IgD-negative memory B cell (primary cell): ENCODE results near the gene COX6B2. TPM values are rescaled to one million over a fixed set of nuclear protein-coding genes. Genes with fewer than 3 reads are reported as not detected.
"Not testable (repeated sequence)": the region's sequence is repeated elsewhere in the genome, so short reads cannot be mapped to it uniquely, and the experiment has no call there.

Source experiments
- H3K27ac Mint-ChIP-seq, 3 donors: one replicate each; pipeline ENCODE4 v1.8.0; 2020 to 2022; ENCODE audit warnings: mild to moderate bottlenecking in 3 of 3, mixed read lengths in 3 of 3, moderate library complexity in 1 of 3
- H3K27me3 Mint-ChIP-seq: one replicate; pipeline ENCODE4 v1.8.0; 2021; ENCODE audit warnings: mixed read lengths
- H3K36me3 Mint-ChIP-seq: one replicate; pipeline ENCODE4 v1.8.0; 2020; ENCODE audit warnings: mild to moderate bottlenecking, mixed read lengths
- H3K4me1 Mint-ChIP-seq, 3 donors: one replicate each; pipeline ENCODE4 v1.8.0; 2020 to 2022; ENCODE audit warnings: mixed read lengths in 3 of 3, mild to moderate bottlenecking in 1 of 3
- H3K4me3 Mint-ChIP-seq, 4 donors: one replicate each; pipeline ENCODE4 v1.8.0; 2020 to 2022; ENCODE audit warnings: mild to moderate bottlenecking in 4 of 4, mixed read lengths in 4 of 4, moderate library complexity in 3 of 4
- H3K9me3 Mint-ChIP-seq, 3 donors: one replicate each; pipeline ENCODE4 v1.8.0; 2020 to 2021; ENCODE audit warnings: mixed read lengths in 3 of 3, mild to moderate bottlenecking in 1 of 3
- polyA plus RNA-seq: library from polyadenylated mRNA; unstranded; fragments of 300-500 nt; fragmentation: Illumina TruSeq; gene quantifications from one replicate; pipeline ENCODE4 v1.2.3, GENCODE V29; 2021

The COX6B2 gene
- polyA plus RNA-seq = not detected

GRCh38 chr19:55354698-55355212 lies at the start of gene COX6B2:
COX6B2 (minus strand) TSS chr19:55354719; CDS start chr19:55354521, 198 bp downstream.
- Mint-ChIP-seq H3K9me3 (peaks cover 0 to 5% (median 0%) of the 10 kb centered on the region in 3 donors), H3K4me1 (peaks cover 4 to 9% (median 5%) of the 10 kb centered on the region in 3 donors), H3K27me3 (peaks cover 46% of the 10 kb centered on the region), H3K4me3 (peak within 1 kb of the TSS; percentile 50 to 89 (median 76)), H3K36me3 (peaks cover 2% of the 10 kb centered on the region), H3K27ac (peak within 1 kb of the TSS in 1 of 3 donors; percentile 39)

- peak overlapping the region in 1 of 3 donors; percentile 67 for H3K27ac Mint-ChIP-seq
- peaks cover 8% of the 10 kb centered on the region for H3K36me3 Mint-ChIP-seq
- no peaks in the 10 kb centered on the region for H3K27me3 Mint-ChIP-seq
- no peak overlapping the region for H3K4me3 Mint-ChIP-seq
- H3K9me3 Mint-ChIP-seq = no peaks in the 10 kb centered on the region
- H3K4me1 Mint-ChIP-seq = peaks cover 14 to 21% (median 18%) of the 10 kb centered on the region in 3 donors
Measured at GRCh38 chr19:55402509-55402908, 48.0 kb upstream of the COX6B2 start.

GRCh38 chr19:55401390-55401789 lies 46.9 kb upstream of the COX6B2 start:
- H3K36me3 Mint-ChIP-seq, H3K27ac Mint-ChIP-seq, H3K9me3 Mint-ChIP-seq, H3K27me3 Mint-ChIP-seq, H3K4me3 Mint-ChIP-seq: not testable (repeated sequence)
- peaks cover 10 to 16% (median 13%) of the 10 kb centered on the region in 3 donors for H3K4me1 Mint-ChIP-seq

GRCh38 chr19:55400281-55401087 lies 46.0 kb upstream of the COX6B2 start:
- Mint-ChIP-seq H3K36me3 (peaks cover 6% of the 10 kb centered on the region), H3K27me3 (no peaks in the 10 kb centered on the region), H3K4me1 (peaks cover 5 to 7% (median 6%) of the 10 kb centered on the region in 3 donors), H3K27ac (no peak overlapping the region), H3K9me3 (no peaks in the 10 kb centered on the region), H3K4me3 (no peak overlapping the region)

- peak overlapping the region in 1 of 3 donors; percentile 74 for H3K27ac Mint-ChIP-seq
- no peaks in the 10 kb centered on the region for H3K27me3 Mint-ChIP-seq
- H3K9me3 Mint-ChIP-seq = no peaks in the 10 kb centered on the region
- H3K36me3 Mint-ChIP-seq = peaks cover 5% of the 10 kb centered on the region
- peaks cover 5 to 7% (median 6%) of the 10 kb centered on the region in 3 donors for H3K4me1 Mint-ChIP-seq
- peak overlapping the region in 1 of 4 donors; percentile 46 for H3K4me3 Mint-ChIP-seq
Measured at GRCh38 chr19:55398200-55398925, 43.8 kb upstream of the COX6B2 start.

GRCh38 chr19:55392820-55393761 lies 38.6 kb upstream of the COX6B2 start:
- no peaks in the 10 kb centered on the region for H3K9me3 Mint-ChIP-seq
- peaks cover 2% of the 10 kb centered on the region for H3K36me3 Mint-ChIP-seq
- H3K4me3 Mint-ChIP-seq = no peak overlapping the region
- no peaks in the 10 kb centered on the region for H3K27me3 Mint-ChIP-seq
- peaks cover 7 to 24% (median 10%) of the 10 kb centered on the region in 3 donors for H3K4me1 Mint-ChIP-seq
- H3K27ac Mint-ChIP-seq = peak overlapping the region in 1 of 3 donors; percentile 60

- Mint-ChIP-seq H3K27ac (peak overlapping the region in 1 of 3 donors; percentile 60), H3K4me3 (no peak overlapping the region), H3K9me3 (no peaks in the 10 kb centered on the region)
Measured at GRCh38 chr19:55391702-55392615, 37.4 kb upstream of the COX6B2 start.

GRCh38 chr19:55391191-55391670 lies 36.7 kb upstream of the COX6B2 start:
- Mint-ChIP-seq H3K27me3 (no peaks in the 10 kb centered on the region), H3K9me3 (no peaks in the 10 kb centered on the region), H3K4me1 (peaks cover 18 to 39% (median 20%) of the 10 kb centered on the region in 3 donors), H3K27ac (peak overlapping the region in 1 of 3 donors; percentile 60), H3K4me3 (peak overlapping the region in 1 of 4 donors; percentile 61), H3K36me3 (peaks cover 2% of the 10 kb centered on the region)

More at GRCh38 chr19:55391702-55392615, 37.4 kb upstream of the COX6B2 start:
- Mint-ChIP-seq H3K36me3 (peaks cover 2% of the 10 kb centered on the region), H3K4me1 (peaks cover 11 to 34% (median 16%) of the 10 kb centered on the region in 3 donors), H3K27me3 (no peaks in the 10 kb centered on the region)

GRCh38 chr19:55390461-55390880 lies 36.0 kb upstream of the COX6B2 start:
- no peaks in the 10 kb centered on the region for H3K9me3 Mint-ChIP-seq
- peaks cover 4% of the 10 kb centered on the region for H3K36me3 Mint-ChIP-seq
- H3K27ac Mint-ChIP-seq = peak overlapping the region in 1 of 3 donors; percentile 56
- H3K27me3 Mint-ChIP-seq = no peaks in the 10 kb centered on the region
- peaks cover 23 to 40% (median 24%) of the 10 kb centered on the region in 3 donors for H3K4me1 Mint-ChIP-seq
- H3K4me3 Mint-ChIP-seq = peak overlapping the region in 1 of 4 donors; percentile 97

- peaks cover 26 to 43% (median 31%) of the 10 kb centered on the region in 3 donors for H3K4me1 Mint-ChIP-seq
- H3K27me3 Mint-ChIP-seq = no peaks in the 10 kb centered on the region
- H3K9me3 Mint-ChIP-seq = no peaks in the 10 kb centered on the region
- H3K36me3 Mint-ChIP-seq = peaks cover 4% of the 10 kb centered on the region
- H3K27ac Mint-ChIP-seq = peak overlapping the region in 1 of 3 donors; percentile 56
- peak overlapping the region in 3 of 4 donors; percentile 41 to 97 (median 43) for H3K4me3 Mint-ChIP-seq
Measured at GRCh38 chr19:55389386-55390317, 35.1 kb upstream of the COX6B2 start.

- H3K27ac Mint-ChIP-seq = peak overlapping the region in 2 of 3 donors; percentile 78 to 93
- H3K36me3 Mint-ChIP-seq = peaks cover 4% of the 10 kb centered on the region
- no peaks in the 10 kb centered on the region for H3K27me3 Mint-ChIP-seq
- H3K4me3 Mint-ChIP-seq = peak overlapping the region; percentile 97 to 100 (median 100)
- H3K4me1 Mint-ChIP-seq = peaks cover 30 to 51% (median 34%) of the 10 kb centered on the region in 3 donors
- no peaks in the 10 kb centered on the region for H3K9me3 Mint-ChIP-seq
Measured at GRCh38 chr19:55387736-55388497, 33.4 kb upstream of the COX6B2 start.
